Measurements from ENCODE around the gene HBP1.

The HBP1 gene

DNA sequence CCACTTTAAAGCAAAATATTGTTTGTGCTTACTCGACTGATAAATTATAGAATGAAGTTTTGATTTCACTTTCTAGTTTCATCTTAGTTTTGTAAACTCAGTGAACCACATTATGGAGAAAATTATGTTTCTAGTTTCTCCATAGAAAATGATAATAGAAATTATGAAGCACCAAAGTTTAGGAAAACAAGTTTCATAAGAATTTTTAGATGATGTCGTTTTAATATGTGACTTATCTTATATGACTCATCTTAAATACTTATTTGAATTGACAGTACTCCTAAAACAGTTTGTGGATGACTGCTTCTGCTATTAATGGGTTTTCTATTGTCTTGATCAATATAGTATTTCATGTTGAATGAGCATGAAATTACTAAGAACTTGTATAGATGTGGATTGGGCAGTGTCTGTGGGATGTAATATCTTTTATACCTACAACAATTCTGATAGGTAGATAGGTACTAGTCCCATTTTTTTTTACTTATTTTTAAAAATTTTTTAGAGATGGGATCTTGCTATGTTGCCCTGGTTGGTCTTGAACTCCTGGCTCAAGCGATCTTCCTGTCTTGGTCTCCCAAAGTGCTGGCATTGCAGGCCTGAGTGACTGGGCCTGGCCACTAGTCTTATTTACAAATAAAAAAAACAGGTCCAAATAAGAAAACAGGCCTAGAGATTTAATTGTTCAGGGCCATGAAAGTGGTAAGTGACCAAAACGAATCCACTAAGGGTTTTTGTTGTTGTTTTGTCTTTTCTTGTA lies 3.7 kb downstream of the HBP1 start:
- DNase-seq (ENCODE audit: low spot score), result no peak
- Histone ChIP-seq H3K4me3 (no peak overlapping the region), H3K27ac (no peak overlapping the region)
- no peak for TF ChIP-seq CTCF (IDR thresholded peaks at IDR 0.05)

DNA sequence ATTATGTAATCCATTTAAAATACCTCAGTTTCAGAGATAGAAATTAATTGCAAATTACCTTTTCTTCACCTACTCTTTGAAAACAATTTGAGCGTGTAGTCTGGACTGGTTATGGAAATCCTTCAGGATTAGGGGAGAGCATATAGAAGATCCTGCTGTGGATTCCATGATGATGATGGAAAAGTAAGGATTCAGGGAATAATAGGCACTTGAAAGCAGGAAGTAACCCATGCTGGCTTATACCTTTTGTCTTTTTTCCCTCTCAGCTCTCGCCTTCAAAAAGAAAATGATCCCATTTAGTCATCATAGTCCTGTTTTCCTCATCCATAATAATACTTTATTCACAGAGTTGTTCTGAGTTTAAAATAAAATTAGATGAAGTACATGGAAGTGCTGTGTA lies 4.4 kb downstream of the HBP1 start:
- Histone ChIP-seq H3K27ac (no peak overlapping the region), H3K4me3 (no peak overlapping the region)
- TF ChIP-seq CTCF (IDR thresholded peaks at IDR 0.05), result no peak
- DNase-seq (ENCODE audit: low spot score), result no peak

DNA sequence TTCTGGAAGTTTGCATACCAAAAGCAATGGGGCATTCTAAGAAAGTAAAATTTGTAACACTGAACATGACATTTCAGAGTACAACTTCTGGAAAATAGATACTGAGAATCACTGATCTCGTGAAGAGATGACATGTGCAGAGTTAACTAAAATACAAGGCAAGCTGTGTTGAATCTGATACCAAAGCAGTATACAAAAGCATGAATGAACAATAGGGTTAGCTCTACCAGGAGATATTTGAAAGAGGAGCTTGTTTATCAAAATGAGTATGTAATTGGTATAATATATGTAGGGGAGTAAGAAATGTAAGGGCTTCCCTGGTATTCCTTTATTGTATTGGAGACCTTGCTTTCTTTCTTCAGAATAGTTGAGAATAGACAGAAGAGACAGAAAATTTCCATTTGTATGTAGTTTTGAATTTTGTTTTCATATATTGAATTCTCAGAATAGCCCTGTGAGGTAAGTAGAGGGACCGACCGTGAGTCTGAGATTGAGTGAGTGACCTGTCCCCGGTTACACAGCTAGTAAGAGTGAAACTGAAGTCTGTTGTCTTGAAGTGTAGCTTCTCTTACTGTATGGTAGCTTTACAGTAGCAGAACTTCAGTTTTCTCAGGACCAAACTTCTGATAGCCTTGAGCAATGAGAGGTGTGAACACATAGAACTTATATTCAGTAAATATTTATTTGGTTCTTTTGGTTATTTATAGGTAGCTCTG lies 5.0 kb downstream of the HBP1 start:
- Histone ChIP-seq H3K27ac (no peak overlapping the region), H3K4me3 (no peak overlapping the region)
- TF ChIP-seq CTCF (IDR thresholded peaks at IDR 0.05), result no peak
- no peak for DNase-seq (ENCODE audit: low spot score)

DNA sequence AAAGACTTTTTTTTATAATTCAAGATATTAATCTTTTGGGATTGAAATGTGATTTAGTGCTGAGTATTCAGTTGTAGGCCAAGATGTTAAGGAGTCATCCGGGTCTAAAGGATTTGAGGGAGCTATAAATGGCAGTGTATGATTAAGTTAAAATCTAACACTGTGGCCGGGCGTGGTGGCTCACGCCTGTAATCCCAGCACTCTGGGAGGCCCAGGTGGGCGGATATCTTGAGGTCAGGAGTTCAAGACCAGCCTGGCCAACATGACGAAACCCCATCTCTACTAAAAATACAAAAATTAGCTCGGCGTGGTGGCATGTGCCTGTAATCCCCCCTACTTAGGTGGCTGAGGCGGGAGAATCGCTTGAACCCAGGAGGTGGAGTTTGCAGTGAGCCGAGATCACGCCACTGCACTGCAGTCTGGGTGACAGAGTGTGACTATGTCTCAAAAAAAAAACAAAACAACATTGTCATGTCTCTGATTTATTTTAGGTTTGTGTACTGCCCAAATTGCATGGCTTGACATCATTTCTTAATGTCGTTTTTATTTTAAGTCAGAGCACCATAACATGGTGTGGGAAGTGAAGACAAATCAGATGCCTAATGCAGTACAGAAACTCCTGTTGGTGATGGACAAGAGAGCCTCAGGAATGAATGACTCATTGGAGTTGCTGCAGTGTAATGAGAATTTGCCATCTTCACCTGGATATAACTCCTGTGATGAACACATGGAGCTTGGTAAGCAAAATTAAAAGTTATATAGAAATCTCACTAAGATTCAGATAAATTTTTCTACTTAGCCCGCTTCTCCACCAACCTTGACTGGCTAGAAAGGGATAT lies 10.7 kb downstream of the HBP1 start:
- peak overlapping the region in 1 of 2 donors; percentile 6 for H3K27ac ChIP-seq
- no peak for TF ChIP-seq CTCF (IDR thresholded peaks at IDR 0.05)
- no peak overlapping the region for H3K4me3 ChIP-seq
- DNase-seq (ENCODE audit: low spot score), result no peak

- Histone ChIP-seq H3K4me3 (no peak overlapping the region), H3K27ac (peak overlapping the region in 1 of 2 donors; percentile 43)
- TF ChIP-seq CTCF (IDR thresholded peaks at IDR 0.05), result no peak
- DNase-seq (ENCODE audit: low spot score), result no peak
These were observed 11.6 kb downstream of the HBP1 start for GRCh38 chr7:107180378-107180777.

- DNase-seq (ENCODE audit: low spot score), result no peak
- no peak for TF ChIP-seq CTCF (IDR thresholded peaks at IDR 0.05)
- Histone ChIP-seq H3K27ac (no peak overlapping the region), H3K4me3 (no peak overlapping the region)
These were observed 12.4 kb downstream of the HBP1 start for GRCh38 chr7:107181172-107181571.
